Measurements from ENCODE around the gene PRKD1.

PRKD1 gene

GRCh38 chr14:29745863-29746262, 181.8 kb downstream of the PRKD1 start:
- ATAC-seq, result no peak
- no peak for TF ChIP-seq ZFP30 (CRISPR knock-in tag; IDR thresholded peaks at IDR 0.05)
- no peak for TF ChIP-seq PPARA (CRISPR knock-in tag; IDR thresholded peaks at IDR 0.05; ENCODE audit: borderline replicate concordance)
- no peak for TF ChIP-seq CREB5 (CRISPR knock-in tag; IDR thresholded peaks at IDR 0.05; ENCODE audit: low read depth)
- TF ChIP-seq TSHZ2 (CRISPR knock-in tag; IDR thresholded peaks at IDR 0.05), result no peak
- no peak for TF ChIP-seq OSR1 (CRISPR knock-in tag; IDR thresholded peaks at IDR 0.05)
- no peak for TF ChIP-seq ARNTL (CRISPR knock-in tag; IDR thresholded peaks at IDR 0.05; ENCODE audit: borderline replicate concordance, low read depth)
- no peak for TF ChIP-seq GLIS3 (CRISPR knock-in tag; IDR thresholded peaks at IDR 0.05)
- TF ChIP-seq ISL1 (CRISPR knock-in tag; IDR thresholded peaks at IDR 0.05), result no peak
- TF ChIP-seq RARB (CRISPR knock-in tag; IDR thresholded peaks at IDR 0.05), result no peak
- TF ChIP-seq ESRRG (CRISPR knock-in tag; IDR thresholded peaks at IDR 0.05), result no peak

- TF ChIP-seq ZNF565 (CRISPR knock-in tag; conservative IDR thresholded peaks at IDR 0.05; ENCODE audit: low read depth) (no peak), OSR1 (CRISPR knock-in tag; IDR thresholded peaks at IDR 0.05) (no peak), CREB5 (CRISPR knock-in tag; IDR thresholded peaks at IDR 0.05; ENCODE audit: low read depth) (no peak), TSHZ2 (CRISPR knock-in tag; IDR thresholded peaks at IDR 0.05) (no peak), CSRNP3 (CRISPR knock-in tag; IDR thresholded peaks at IDR 0.05) (no peak), PATZ1 (CRISPR knock-in tag; IDR thresholded peaks at IDR 0.05; ENCODE audit: borderline replicate concordance) (no peak)
- ATAC-seq, result no peak
Observed at GRCh38 chr14:29743531-29743930, 184.1 kb downstream of the PRKD1 start.

GRCh38 chr14:29741909-29742401, 185.7 kb downstream of the PRKD1 start:
- no peak for TF ChIP-seq RARB (CRISPR knock-in tag; IDR thresholded peaks at IDR 0.05)
- no peak for ATAC-seq

GRCh38 chr14:29740491-29740890, 187.2 kb downstream of the PRKD1 start:
- ATAC-seq, result no peak
- TF ChIP-seq PATZ1 (CRISPR knock-in tag; IDR thresholded peaks at IDR 0.05; ENCODE audit: borderline replicate concordance) (no peak), PPARA (CRISPR knock-in tag; IDR thresholded peaks at IDR 0.05; ENCODE audit: borderline replicate concordance) (no peak), TCF4 (CRISPR knock-in tag; IDR thresholded peaks at IDR 0.05; ENCODE audit: borderline replicate concordance) (no peak), ZFP30 (CRISPR knock-in tag; IDR thresholded peaks at IDR 0.05) (no peak), POU6F1 (CRISPR knock-in tag; IDR thresholded peaks at IDR 0.05; ENCODE audit: borderline replicate concordance, low read depth) (no peak), ESRRG (CRISPR knock-in tag; IDR thresholded peaks at IDR 0.05) (no peak), TSHZ2 (CRISPR knock-in tag; IDR thresholded peaks at IDR 0.05) (no peak)

Measured in SK-N-SH treated with all-trans-retinoic acid at 6 μM for 48 hours (cell line).